WI38 (cell line): ENCODE results near the gene DTNB.
"Not testable (repeated sequence)": the region's sequence is repeated elsewhere in the genome, so short reads cannot be mapped to it uniquely, and the experiment has no call there.

Source experiments
- H3K4me3 ChIP-seq: 2 replicates; pipeline ENCODE4 v1.5.1; 2011; ENCODE audit warnings: low read depth, mild to moderate bottlenecking, control low read depth, low read length
- TF ChIP-seq, protein P1 (sequence below): IDR thresholded peaks from 2 replicates; pipeline ENCODE4 v1.5.1; 2012; ENCODE audit warnings: low read depth, mild to moderate bottlenecking, control low read depth, low read length

DTNB gene

GRCh38 chr2:25545899-25546298 lies 127.5 kb downstream of the DTNB start:
- H3K4me3 ChIP-seq, result no peak overlapping the region
- TF ChIP-seq, protein P1, sequence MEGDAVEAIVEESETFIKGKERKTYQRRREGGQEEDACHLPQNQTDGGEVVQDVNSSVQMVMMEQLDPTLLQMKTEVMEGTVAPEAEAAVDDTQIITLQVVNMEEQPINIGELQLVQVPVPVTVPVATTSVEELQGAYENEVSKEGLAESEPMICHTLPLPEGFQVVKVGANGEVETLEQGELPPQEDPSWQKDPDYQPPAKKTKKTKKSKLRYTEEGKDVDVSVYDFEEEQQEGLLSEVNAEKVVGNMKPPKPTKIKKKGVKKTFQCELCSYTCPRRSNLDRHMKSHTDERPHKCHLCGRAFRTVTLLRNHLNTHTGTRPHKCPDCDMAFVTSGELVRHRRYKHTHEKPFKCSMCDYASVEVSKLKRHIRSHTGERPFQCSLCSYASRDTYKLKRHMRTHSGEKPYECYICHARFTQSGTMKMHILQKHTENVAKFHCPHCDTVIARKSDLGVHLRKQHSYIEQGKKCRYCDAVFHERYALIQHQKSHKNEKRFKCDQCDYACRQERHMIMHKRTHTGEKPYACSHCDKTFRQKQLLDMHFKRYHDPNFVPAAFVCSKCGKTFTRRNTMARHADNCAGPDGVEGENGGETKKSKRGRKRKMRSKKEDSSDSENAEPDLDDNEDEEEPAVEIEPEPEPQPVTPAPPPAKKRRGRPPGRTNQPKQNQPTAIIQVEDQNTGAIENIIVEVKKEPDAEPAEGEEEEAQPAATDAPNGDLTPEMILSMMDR, result no peak

DNA sequence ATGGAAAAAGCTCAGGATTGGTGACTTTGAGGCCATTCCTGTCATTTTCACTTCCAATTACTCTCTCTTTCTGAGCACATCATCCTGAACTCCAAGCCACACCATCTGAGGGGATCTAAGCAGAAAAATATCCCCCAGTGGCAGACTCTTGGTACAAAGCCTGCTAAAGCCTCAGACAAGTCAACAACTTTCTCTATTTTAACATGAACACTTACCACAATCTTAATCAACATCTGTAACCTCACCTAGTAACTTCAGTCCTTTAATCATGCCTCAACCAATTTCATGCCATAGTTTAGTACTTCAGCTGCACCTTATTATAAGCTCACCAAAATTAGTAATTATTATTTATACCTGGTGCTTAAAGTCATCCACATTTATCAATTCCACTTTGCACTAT lies 128.9 kb downstream of the DTNB start:
- TF ChIP-seq, protein P1, result no peak

DNA sequence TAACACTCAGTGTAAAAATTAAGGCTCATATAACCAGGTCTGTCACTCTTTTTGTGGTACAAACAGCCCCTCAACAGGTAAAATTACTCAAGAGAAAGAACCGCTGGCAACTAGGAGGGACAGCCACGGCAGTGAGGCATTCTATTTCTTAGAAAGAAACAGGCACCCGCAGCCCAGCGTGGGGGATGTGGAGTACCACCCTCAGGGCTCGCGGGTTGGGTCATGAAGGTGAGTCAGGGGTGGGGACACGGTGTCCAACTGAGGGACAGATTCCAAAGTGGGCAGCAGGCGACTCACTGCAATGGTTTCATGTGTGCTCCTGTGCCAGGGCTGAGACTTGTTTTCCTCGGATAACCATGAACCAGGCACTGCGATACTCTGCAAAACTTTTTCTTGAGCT lies 129.4 kb downstream of the DTNB start:
- no peak overlapping the region for H3K4me3 ChIP-seq
- TF ChIP-seq, protein P1, result no peak

More for the DNA sequence above, 128.9 kb downstream of the DTNB start:
- H3K4me3 ChIP-seq, result no peak overlapping the region

DNA sequence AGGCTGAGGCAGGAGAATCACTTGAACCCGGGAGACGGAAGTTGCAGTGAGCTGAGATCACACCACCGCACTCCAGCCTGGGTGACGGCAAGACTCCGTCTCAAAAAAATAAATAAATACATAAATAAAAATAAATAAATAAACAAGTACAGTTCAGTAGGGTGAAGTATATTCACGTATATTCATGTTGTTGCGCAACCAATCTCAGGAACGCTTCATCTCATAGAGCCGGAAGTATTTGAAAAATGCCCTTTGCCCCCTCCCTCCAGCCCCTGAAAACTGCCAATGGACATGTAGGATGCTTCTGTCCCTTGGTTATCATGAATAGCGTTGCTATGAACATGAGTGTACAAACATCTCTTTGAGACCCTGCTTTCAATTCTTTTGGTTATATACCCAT lies 132.0 kb downstream of the DTNB start:
- TF ChIP-seq, protein P1, result no peak
- H3K4me3 ChIP-seq, result no peak overlapping the region

DNA sequence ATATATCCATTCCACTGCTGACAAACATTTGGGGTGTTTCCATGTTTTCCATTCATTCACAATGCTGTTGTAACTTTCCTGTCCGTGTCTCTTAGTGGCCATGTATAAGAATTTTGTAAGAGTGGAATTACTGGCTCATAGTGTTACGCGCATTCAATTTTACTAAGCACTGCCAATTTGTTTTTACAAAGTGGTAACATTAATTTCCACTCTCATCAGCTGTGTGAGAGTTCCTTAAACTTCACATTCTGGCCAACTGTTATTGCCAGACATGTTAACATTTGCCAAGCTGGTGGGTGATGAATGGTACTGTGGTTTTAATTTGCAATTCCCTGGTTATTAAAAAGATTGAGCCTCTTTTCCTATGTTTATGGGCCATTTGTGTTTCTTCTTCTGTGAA lies 134.2 kb downstream of the DTNB start:
- no peak overlapping the region for H3K4me3 ChIP-seq
- TF ChIP-seq, protein P1, result no peak

DNA sequence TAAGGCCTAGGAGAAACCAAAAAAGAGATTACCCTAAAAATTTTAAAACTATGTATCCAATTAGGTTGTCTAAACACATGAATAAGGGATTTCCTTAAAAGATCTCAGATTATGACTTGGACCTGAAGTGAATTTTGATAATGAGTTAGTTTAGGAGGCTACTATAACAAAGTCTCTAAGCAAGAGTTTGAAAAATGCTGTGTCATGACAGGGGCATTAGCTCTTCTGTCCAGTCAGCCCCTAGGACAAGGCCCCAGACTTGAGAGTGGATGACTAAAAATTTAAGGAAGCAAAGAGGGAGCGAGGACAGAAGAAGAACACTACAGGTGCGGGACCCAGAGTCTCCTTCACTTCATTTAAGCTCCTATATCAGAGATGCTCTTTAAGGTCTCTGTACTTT lies 135.9 kb downstream of the DTNB start:
- H3K4me3 ChIP-seq, result no peak overlapping the region
- TF ChIP-seq, protein P1, result no peak

- not testable (repeated sequence) for H3K4me3 ChIP-seq
Observed at GRCh38 chr2:25535411-25536289, 137.7 kb downstream of the DTNB start.

GRCh38 chr2:25534937-25535336 lies 138.4 kb downstream of the DTNB start:
- H3K4me3 ChIP-seq, result not testable (repeated sequence)
